Activated T-cell treated with anti-CD3 and anti-CD28 coated beads, Interleukin-2, amount 50 U/mL, for 48 hours (primary cell): ENCODE results near the gene SLC39A3.

Source experiments
- DNase-seq, 2 experiments: peaks; one replicate each; pipeline ENCODE4 v3.0.0-alpha.2; 2020

The SLC39A3 gene

DNA sequence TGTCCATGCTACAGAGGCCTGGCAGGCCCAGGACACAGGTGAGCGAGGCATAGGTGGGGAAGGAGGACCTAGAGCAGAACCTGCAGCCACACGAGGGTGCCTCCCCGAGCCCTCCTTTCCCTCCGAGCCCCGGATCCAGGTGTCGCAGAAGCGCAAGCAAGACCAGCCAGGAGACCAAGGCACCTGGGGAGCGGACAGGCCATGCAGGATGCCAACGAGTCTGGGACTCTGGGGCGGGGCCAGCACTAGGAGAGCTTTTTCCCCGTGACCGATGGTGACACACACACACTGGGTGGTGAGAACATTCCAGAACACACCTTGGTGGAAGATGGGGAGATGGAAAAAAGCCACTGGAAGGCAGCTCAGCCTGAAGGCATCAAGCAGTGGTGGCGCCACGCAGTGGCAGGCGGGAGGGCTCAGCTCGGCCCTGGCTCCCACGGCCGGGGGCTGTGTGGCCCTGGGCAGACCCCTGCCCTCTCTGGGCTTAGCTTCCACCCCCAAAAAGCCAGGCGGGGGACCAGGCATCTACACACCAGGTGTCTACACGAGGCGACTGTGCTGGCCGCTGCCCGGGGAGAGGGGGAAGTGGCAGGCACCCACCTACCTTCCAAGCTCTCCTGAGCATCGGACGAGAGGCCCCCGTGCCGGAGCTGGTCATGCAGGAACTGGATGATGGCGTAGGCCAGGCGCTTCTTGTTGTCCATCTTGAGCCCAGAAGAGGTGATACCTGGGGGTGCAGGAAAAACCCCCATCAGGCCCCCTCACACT, 28.7 kb upstream of the SLC39A3 start:
- no peak for DNase-seq

DNA sequence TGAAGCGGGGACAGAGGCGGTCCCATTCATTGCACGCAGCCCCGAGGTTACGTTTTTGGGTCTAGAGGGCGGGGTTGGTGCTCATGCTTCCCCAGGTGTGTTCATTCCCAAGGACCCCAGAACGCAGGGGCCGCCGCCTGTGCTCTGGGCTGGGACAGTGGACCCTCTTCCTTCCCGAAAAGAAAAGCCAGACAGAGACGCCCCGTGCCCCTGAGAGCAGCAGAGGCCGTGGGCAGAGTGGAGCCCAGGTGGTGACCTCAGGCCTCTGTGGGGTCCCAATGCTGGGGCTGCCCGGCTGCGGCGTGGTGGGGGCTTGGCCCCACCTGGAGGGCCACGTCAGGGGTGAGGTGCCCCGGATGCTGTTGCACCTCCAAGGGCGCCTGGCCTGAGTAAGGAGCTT, 27.9 kb upstream of the SLC39A3 start:
- no peak for DNase-seq

DNA sequence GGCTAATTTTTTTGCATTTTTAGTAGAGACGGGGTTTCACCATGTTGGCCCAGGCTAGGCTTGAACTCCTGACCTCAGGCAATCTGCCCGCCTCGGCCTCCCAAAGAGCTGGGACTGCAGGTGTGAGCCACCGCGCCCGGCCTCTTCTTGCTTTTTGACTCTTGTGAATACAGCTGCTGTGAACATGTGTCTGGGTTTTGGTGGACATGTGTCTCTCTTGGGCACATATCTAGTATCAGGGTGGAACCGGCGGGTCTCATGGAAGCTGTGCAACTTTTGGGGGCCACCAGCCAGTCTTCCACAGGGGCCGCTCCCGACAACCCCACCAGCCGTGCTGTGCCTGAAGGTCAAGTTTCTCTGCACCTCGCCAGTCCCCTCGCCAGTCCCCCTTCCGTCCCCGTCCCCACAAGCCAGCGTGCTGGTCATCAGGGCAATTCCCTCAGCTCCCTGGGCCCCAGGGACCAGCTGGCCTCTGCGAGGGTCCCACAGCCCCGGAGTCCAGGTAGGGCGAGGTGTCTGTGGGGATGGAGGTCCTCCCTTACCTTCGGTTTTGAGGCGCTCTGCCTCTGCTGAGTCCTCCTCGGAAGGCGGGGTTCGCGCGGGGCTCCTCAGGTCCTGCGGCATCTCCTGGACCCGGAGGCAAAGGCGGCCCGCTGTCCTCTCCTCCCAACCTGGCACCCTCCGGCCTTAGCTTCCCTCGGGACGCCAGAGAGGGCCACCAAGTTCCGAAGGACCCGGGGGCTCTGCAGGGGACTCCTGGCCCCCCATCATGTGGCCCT, 27.0 kb upstream of the SLC39A3 start:
- DNase-seq: no peak

DNA sequence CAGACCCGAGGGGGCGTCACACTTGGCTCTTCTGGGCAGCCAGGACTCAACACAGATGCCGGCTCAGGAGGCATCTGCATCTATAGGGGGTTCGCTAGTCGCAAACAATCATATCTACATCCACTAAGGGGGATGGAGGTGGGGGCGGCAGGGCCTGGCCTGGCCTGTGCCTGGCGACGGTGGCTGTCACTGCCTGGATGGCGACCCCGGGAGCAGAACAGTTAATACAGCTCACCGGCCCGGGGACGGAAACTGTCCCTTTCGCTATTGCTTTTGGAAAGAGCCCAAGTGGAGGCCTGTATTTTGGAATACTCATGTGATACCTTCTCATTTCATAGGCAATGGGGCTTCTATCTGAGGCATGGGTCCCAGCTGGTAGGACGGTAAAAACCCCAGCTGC, 25.6 kb upstream of the SLC39A3 start:
- DNase-seq: no peak

DNA sequence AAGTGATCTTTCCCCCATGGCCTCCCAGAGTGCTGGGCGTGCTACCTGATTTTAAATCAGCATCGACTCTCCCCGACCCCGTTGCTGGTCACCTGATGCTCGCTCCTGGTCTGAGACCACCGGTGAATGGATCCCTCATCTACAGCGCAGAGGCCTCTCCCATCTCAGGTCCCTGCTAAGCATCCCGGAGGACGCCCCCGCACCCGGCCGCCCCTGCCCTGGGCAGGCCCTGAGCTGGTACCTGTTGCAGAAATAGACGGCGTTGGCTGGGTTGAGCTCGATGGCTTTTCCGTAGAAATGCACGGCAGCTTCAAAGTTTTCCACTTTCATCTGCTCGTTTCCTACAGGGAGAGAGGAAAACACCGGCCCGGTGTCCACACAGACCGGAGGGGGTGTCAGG, 25.1 kb upstream of the SLC39A3 start:
- no peak for DNase-seq

DNA sequence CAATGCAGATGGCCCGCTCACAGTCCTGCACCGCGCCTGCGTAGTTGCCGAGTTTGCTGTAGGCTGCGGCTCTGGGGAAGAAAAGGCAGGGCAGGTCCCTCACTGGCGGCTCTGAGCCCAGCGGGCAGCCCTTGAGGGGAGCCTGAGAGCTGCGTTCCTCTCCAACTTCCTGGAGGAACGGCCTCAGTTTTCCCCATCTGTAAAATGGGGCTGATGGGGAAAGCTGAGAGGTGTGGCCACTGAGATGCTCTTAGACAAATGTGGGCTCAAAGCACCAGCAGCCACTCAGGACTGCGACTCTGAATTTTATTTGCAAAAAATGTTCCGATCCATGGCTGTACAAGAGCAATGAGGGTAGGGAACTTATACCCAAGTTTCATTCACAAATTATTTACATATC, 23.9 kb upstream of the SLC39A3 start:
- no peak for DNase-seq

DNA sequence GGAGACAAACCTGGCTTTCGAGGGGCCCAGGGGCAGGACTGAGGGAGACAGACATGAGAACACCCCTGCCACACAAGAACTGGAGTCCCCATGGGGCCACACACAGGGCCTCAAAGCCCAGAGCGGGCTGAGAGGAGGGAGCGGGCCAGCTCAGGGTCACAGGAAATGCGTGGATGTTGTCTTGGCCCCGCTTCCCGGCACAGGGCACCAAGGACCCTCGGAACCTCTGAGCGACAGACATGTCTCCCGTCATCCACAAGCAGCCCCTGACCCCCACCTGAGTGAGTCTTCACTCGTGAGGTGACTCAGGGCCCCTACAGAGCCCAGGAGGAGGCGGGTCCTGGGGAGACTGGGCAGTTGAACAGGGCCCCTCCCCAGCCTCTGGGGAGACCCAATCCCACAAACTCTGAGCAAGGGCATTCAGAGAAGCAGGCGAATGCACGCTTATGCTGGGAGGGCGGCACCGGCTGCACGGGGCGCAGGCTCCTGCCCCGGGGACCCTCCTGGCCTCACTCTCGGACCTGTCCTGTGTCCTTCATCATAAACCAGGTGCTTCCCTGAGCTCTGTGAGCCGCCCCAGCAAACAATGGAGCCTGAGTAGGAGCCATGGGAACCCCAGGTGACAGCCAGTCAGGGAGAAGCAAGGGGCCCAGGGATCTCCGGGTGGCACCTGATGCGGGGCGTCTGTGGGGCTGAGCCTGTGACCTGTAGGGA, 23.1 kb upstream of the SLC39A3 start:
- DNase-seq: no peak

DNA sequence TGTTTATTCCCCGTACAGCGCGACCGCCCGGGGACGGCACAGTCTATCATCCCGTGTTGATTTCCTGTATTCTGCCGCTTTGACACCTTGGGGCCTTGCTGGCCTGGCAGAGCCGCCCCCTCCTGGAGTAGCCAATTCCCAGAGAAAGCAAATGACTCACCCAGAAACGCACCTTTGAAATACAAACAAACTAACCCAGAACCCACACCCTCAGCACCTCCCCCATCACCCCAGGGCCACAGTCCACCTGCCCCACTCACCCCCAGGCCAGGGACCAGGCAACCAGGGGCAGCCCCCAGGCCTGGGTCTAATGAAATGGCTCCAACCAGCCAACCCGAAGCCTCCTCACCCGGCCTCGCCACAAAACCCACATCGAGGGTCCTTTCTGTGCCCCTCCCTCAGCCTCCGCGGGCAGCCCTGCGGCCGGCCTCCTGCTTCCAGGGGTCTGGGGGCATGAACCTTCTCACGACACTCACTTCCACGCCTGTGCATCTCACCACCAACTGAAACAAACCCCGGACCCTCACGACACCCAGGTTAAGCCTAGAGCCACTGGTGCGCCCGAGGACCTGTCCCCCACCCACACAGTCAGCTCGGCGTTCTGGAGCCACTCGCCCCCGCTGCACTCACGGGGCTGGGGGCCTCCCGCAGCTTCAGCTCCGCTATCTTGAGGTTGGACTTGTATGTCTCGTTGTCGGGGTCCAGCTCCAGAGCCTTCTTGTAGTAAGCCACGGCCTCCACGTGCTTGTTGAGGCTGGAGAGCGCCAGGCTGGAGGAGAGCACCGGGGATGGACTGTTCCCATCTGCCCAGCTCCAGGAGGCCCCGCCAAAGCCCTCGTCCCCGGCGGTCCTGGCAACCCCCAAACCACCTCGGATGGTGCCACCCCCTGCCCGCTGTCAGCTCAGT, 22.3 kb upstream of the SLC39A3 start:
- no peak for DNase-seq

DNA sequence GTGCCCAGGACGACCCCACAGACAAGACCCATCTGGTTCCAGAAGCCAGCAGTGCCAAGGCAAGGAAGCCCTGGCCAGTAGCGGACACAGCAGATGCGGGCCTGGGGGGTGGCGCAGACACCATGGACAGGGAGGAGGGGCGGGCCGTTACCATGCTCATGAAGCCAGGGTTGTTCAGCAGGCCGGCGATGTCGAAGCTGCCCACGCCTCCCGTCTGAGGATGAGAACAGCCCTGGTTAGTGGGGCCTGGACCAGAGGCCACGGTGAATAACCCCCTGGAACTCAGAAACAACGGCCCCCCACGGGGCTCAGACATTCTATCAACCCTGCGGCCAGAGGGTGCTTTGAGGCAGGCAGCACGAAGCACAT, 21.5 kb upstream of the SLC39A3 start:
- no peak for DNase-seq

DNA sequence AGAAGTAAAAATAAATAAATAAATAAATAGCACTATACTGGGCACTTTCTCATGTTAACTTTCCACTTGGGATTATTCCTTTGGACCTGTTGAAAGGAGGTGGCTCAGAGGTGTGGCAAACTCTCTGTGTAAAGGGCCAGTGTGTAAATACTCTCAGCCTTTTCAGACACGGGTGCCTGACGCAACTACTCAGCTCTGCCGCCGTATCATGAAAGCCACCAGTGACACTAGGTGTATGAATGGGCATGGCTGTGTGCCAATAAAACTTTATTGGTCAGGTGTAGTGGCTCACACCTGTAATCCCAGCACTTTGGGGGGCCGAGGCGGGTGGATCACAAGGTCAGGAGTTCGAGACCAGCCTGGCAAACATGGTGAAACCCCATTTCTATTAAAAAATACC, 20.1 kb upstream of the SLC39A3 start:
- no peak for DNase-seq

DNA sequence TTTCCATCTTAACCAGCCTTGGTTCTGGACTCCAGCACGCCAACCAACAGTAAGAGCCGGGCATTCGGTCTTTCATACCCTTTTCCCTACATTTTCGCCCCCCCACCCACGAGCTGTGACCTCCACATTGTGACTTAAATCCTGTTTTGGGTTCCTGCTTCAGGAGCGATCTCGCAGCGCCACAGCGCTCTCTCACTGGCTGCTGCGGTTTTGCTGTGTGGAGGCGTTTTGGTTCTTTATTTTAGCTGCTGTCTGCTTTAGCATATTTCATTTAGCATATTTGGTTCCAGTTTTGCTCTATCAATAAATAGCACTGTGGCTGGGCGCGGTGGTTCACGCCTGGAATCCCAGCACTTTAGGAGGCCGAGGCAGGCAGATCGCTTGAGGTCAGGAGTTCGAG, 19.5 kb upstream of the SLC39A3 start:
- no peak for DNase-seq

DNA sequence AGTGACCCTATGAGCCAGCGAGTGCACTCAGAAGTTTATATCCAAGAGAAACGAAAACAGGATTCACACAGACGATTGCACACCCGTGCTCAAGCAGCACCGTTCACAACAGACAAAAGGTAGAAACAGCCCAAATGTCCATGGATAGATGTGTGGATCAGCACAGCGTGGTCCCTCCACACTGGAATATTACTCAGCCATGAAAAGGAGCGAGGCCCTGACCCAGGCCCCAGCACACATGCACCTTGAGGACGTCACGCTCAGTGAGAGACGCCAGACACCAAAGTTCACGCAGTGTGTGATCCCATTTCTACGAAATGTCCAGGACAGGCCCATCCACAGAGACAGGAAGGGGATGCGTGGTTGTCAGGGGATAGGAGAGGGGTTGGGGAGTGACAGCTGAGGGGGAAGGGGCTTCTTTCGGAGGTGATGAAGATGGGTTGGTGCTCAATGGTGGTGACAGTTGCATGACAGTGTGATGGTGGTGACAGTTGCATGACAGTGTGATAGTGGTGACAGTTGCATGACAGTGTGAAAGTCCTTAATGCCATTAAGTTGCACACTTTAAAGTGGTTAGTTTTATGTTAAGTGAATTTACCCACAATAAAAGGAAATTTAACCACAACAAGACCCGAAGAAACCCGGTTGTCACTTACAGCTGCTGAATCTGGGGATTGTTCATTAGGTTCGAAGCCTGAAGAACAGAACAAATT, 18.9 kb upstream of the SLC39A3 start:
- DNase-seq: no peak

DNA sequence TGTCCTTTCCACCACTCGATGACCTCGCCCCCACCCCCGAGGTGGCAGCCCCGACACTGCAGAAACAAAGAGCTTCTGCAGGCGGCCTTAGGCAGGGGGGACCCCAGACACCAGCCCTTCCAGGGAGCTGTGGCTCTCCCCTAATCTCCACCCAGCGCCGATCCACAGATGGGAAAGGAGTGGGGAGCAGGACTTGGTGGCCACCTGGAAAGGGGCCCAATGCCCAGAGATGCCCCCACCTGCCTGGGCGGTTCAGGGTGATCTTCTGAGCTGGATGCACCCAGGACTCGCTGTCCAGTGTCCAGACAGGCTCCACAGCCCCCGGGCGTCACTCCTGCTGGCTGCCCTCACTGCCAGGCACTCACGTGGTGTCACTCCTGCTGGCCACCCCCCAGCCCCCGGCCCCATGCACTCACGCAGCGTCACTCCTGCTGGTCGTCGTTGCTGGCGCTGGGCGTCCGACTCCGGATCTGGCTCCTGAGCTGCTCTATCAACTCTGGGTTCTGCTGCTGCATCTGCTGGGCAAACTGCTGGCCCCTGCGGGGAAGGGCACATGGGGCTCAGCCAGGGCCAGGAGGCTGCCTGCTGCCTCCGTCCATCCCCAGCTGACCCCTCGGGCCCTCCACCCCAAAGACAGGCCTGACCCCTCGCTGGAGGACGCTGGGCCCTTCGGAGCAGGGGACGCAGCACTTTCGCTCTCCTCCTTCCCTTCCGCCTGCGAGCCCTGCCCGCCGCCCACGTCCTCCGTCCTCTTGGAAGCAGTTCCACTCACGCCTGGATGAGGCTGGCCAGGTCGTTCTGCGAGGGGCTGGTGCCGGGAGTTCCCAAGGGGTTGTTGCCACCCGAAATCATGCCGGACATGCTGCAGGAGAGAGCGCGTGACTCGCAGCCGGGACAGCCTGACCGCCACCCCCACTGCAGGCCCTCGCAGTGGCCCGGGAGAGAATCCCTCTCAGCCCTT, 17.4 kb upstream of the SLC39A3 start:
- DNase-seq: no peak

DNA sequence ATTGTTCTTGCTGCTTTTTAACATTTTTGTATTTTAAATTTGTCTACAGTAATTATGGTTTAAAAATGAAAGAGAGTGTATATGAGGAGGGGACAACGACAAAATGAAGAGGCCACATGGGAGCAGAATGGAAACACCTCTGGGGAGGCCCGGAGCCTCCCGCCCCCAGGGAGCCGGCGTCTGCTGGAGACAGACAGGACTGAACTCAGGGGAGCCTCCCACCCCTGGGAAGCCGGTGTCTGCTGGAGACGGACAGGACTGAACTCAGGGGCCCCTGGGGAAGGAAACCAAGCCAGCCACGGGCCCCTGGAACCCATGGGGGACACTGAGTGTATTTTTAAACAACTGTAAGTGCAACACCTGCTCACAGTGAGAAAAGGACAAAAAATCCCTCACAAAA, 16.7 kb upstream of the SLC39A3 start:
- no peak for DNase-seq

DNA sequence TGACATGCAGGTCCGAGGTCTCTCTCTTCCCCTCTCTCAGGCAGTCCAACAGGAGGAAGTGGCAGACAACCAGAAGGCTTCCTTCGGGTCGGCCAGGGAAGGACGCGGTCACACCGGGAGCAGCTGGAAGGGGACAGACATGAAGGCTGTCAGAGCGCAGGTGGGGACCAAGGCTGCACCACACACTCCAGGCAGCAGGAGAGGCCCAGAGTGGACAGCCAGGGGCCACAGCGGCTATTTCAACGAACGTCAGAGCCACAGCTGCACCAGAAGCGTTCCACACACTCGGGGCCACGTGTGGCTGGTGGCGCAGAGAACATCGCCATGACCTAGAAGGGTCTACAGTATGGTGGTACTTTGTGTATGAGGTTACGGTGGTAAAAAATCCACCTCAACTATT, 16.0 kb upstream of the SLC39A3 start:
- DNase-seq: no peak

DNA sequence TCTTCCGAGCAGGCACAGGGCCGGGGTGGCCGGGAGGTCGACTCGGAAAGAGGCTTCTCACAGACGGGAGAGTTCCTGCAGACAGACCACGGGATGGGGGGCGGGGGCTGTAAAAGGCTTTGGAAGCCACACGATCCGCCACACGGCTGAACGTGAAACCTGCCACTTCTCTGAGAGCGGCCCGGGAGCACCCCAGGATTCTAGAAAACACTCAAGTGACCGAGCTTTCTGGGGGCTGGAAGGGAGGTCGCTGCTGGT, 15.6 kb upstream of the SLC39A3 start:
- no peak for DNase-seq

DNA sequence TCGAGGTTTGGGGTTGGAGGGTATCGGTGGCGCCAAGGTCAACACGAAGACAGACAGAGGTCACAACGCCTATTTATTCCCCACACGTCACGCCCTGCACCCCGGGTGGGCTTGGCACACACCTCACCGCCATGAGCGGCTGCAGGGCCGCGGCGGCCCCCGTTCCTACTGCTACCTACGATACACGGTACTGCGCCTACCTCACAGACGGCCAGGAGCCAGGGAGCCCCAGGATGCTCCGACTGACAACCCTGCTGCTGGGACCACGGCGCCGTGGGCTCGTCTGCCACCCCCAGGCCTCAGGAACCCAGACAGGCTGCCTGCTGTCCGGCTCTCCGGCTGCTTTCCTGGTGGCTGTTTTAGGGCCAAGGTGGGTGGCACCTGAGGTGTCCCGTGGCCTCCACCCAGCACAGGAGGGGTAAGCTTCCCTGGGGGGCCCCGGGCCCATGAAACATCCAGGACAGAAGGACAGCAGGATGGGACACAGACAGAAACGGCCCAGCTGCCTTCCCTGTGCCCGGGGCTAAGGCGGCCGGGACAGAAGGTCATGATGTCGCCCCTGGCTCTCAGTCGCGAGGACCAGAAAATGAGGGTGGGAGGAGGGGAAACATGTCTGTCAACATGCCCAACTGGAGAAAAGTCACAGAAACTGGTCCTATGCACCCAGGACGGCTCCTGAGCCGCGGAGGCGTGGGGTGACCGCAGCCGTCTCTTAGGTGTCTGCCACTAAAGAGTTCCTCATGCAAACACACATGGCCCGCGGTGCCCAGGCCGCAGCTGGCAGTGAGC, 15.0 kb upstream of the SLC39A3 start:
- DNase-seq: no peak

DNA sequence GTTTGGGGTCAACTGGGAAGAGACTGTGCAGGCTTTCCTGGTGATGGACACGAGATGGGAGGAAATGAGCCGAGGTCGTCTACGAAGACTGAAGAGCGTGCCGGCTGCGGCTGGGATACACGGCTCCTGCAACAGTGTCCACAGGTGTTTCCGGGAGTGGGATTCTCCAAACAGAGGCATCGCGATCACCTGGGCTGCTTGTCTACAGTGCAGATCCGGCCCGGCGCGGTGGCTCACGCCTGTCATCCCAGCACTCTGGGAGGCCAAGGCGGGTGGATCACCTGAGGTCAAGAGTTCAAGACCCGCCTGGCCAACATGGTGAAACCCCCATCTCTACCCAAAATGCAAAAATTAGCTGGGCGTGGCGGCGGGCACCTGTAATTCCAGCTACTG, 11.6 kb upstream of the SLC39A3 start:
- no peak for DNase-seq

DNA sequence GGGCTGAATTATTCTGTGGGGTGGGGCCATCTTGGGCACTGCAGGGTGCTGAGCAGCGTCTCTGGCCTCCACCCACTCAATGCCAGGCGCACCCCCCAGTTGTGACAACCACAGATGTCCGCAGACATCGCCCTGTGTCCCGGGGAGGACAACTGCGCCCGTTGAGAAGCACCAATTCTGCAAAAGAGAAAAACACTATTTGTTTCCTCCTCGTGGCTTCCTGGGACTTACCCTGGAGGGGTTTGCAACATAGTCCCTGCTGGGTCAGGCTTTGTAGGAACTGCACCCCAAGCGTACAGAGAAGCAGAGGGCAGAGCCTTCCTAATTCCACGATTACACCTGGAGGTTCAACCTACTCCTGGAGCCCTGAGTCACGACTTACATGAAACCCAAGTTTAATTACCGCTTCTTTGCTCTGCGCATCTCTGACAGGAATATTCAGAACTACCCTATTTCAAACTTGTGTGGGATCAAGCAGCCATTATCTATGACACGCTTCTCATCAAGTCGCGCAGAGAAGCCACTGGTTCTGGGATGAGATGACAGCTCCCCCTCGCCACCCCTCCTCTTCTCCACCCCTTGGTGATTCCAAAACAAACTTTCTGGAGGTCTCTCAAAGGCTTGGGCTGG, 11.1 kb upstream of the SLC39A3 start:
- DNase-seq: no peak

DNA sequence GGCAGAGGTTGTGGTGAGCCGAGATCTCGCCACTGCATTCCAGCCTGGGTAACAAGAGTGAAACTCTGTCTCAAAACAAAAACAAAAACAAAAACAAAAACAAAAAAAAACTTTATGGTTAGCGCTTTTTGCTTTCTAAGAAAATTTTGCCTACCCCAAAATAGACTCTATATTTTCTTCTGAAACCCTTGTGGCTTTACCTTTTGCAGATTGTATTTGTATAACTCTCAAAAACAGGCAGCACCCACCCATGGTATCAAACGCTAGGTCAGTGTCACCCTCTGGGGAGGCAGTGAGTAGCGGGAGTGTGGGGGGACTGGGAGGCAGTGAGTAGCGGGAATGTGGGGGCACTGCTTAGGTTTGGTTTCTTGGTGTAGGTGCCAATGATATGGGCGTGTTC, 7.5 kb upstream of the SLC39A3 start:
- DNase-seq: no peak
